ENCODE data around the gene NBPF3.

The NBPF3 gene

GRCh38 chr1:21522525-21523038, 82.6 kb downstream of the NBPF3 start:
- Histone ChIP-seq H3K9ac (ENCODE audit: low read length) (no peak overlapping the region), H3K4me3 (ENCODE audit: low read depth, low read length) (no peak overlapping the region), H3K27me3 (ENCODE audit: control insufficient read depth, insufficient read depth, low read length) (no peaks in the 10 kb centered on the region), H3K27ac (ENCODE audit: low read depth, low read length) (no peak overlapping the region), H3K36me3 (ENCODE audit: control insufficient read depth, insufficient read depth, low read length) (no peaks in the 10 kb centered on the region), H3K4me1 (ENCODE audit: control insufficient read depth, insufficient read depth, low read length) (peaks cover 43% of the 10 kb centered on the region), H3K9me3 (ENCODE audit: control insufficient read depth, insufficient read depth, low read depth, low read length) (no peaks in the 10 kb centered on the region)

GRCh38 chr1:21523297-21523813, 83.4 kb downstream of the NBPF3 start:
- no peaks in the 10 kb centered on the region for H3K36me3 ChIP-seq (ENCODE audit: control insufficient read depth, insufficient read depth, low read length)
- H3K27ac ChIP-seq (ENCODE audit: low read depth, low read length): no peak overlapping the region
- H3K4me1 ChIP-seq (ENCODE audit: control insufficient read depth, insufficient read depth, low read length): peaks cover 36% of the 10 kb centered on the region
- no peaks in the 10 kb centered on the region for H3K9me3 ChIP-seq (ENCODE audit: control insufficient read depth, insufficient read depth, low read depth, low read length)
- H3K27me3 ChIP-seq (ENCODE audit: control insufficient read depth, insufficient read depth, low read length): no peaks in the 10 kb centered on the region
- H3K9ac ChIP-seq (ENCODE audit: low read length): no peak overlapping the region
- no peak overlapping the region for H3K4me3 ChIP-seq (ENCODE audit: low read depth, low read length)

DNA sequence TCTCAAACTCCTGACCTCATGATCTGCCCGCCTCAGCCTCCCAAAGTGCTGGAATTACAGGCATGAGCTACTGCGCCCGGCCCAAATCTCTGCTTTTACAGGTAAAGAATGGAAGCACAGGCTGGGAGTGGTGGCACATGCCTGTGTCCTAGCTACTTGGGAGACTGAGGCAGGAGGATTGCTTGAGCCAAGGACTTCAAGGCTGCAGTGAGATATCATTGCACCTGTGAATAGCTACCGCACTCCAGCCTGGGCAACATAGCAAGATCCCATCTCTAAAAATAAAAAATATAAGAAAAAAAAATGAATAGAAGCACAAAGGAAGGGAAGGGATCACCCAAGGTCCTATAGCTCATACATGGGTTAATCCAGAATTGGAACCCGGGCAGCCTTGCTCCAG, 84.3 kb downstream of the NBPF3 start:
- Histone ChIP-seq H3K27me3 (ENCODE audit: control insufficient read depth, insufficient read depth, low read length) (no peaks in the 10 kb centered on the region), H3K9me3 (ENCODE audit: control insufficient read depth, insufficient read depth, low read depth, low read length) (no peaks in the 10 kb centered on the region), H3K4me3 (ENCODE audit: low read depth, low read length) (no peak overlapping the region), H3K4me1 (ENCODE audit: control insufficient read depth, insufficient read depth, low read length) (peaks cover 28% of the 10 kb centered on the region), H3K9ac (ENCODE audit: low read length) (no peak overlapping the region), H3K27ac (ENCODE audit: low read depth, low read length) (no peak overlapping the region), H3K36me3 (ENCODE audit: control insufficient read depth, insufficient read depth, low read length) (no peaks in the 10 kb centered on the region)

DNA sequence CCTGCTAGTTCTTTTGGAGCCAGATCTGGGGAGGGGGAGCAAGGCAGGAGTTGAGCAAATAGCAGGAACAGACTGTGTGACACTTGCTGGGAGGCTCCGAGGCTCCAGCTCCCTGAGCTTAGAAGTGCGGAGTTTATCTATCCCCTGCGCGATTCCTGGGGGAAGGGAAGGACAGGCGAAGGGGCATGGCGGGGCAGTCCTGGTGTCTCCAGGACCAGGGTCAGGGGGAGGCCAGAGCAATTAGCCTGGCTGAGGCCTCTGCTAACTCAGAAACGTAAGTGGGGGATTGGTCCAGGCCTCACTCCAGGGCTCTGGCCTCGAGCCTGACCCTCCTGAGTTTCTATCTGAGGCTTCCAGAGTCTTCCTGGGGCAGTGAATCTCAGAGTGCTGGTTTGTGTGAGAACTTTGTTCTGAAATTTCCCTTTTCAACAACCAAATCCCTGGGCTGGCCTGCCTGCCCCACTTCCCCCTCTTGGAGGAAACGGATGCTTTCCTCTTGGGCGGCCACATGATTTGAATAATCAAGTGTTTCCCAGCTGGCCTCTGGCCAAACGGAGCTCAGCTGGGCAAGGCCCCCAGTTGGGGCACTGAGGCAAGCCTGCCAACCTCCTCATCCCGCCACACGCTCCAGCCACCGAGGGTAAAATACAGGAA, 84.9 kb downstream of the NBPF3 start:
- Histone ChIP-seq H3K36me3 (ENCODE audit: control insufficient read depth, insufficient read depth, low read length) (no peaks in the 10 kb centered on the region), H3K4me3 (ENCODE audit: low read depth, low read length) (no peak overlapping the region), H3K9me3 (ENCODE audit: control insufficient read depth, insufficient read depth, low read depth, low read length) (no peaks in the 10 kb centered on the region), H3K9ac (ENCODE audit: low read length) (no peak overlapping the region), H3K27ac (ENCODE audit: low read depth, low read length) (no peak overlapping the region), H3K27me3 (ENCODE audit: control insufficient read depth, insufficient read depth, low read length) (no peaks in the 10 kb centered on the region), H3K4me1 (ENCODE audit: control insufficient read depth, insufficient read depth, low read length) (peaks cover 22% of the 10 kb centered on the region)

- H3K9me3 ChIP-seq (ENCODE audit: control insufficient read depth, insufficient read depth, low read depth, low read length): no peaks in the 10 kb centered on the region
- no peaks in the 10 kb centered on the region for H3K36me3 ChIP-seq (ENCODE audit: control insufficient read depth, insufficient read depth, low read length)
- H3K4me3 ChIP-seq (ENCODE audit: low read depth, low read length): no peak overlapping the region
- no peak overlapping the region for H3K27ac ChIP-seq (ENCODE audit: low read depth, low read length)
- H3K4me1 ChIP-seq (ENCODE audit: control insufficient read depth, insufficient read depth, low read length): peaks cover 24% of the 10 kb centered on the region
- H3K9ac ChIP-seq (ENCODE audit: low read length): no peak overlapping the region
- no peaks in the 10 kb centered on the region for H3K27me3 ChIP-seq (ENCODE audit: control insufficient read depth, insufficient read depth, low read length)
These were observed 85.4 kb downstream of the NBPF3 start for GRCh38 chr1:21525340-21525717.

DNA sequence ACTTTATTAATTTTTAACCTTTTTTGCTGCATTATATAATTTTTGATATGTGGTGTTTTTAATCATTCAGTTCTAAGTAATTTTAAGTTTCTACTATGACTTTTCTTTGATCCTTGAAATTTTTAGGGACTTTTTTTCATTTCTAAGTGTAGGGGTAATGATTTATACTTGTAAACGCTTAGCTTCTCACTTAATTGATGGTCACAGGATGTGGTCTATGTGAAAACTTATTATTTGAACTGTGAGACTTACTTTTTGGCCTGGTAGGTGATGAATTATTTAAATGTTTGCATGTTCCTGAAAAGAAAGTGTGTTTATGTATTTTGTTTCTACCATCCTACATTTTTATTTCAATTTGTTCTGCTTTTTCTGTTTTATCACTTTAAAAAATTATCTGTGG, 86.5 kb downstream of the NBPF3 start:
- Histone ChIP-seq H3K4me3 (ENCODE audit: low read depth, low read length) (no peak overlapping the region), H3K36me3 (ENCODE audit: control insufficient read depth, insufficient read depth, low read length) (no peaks in the 10 kb centered on the region), H3K4me1 (ENCODE audit: control insufficient read depth, insufficient read depth, low read length) (peaks cover 21% of the 10 kb centered on the region), H3K9me3 (ENCODE audit: control insufficient read depth, insufficient read depth, low read depth, low read length) (no peaks in the 10 kb centered on the region), H3K27me3 (ENCODE audit: control insufficient read depth, insufficient read depth, low read length) (no peaks in the 10 kb centered on the region), H3K9ac (ENCODE audit: low read length) (no peak overlapping the region), H3K27ac (ENCODE audit: low read depth, low read length) (no peak overlapping the region)

- H3K27ac ChIP-seq (ENCODE audit: low read depth, low read length): no peak overlapping the region
- H3K27me3 ChIP-seq (ENCODE audit: control insufficient read depth, insufficient read depth, low read length): no peaks in the 10 kb centered on the region
- H3K9me3 ChIP-seq (ENCODE audit: control insufficient read depth, insufficient read depth, low read depth, low read length): no peaks in the 10 kb centered on the region
- H3K36me3 ChIP-seq (ENCODE audit: control insufficient read depth, insufficient read depth, low read length): no peaks in the 10 kb centered on the region
- no peak overlapping the region for H3K9ac ChIP-seq (ENCODE audit: low read length)
- H3K4me1 ChIP-seq (ENCODE audit: control insufficient read depth, insufficient read depth, low read length): peaks cover 18% of the 10 kb centered on the region
- no peak overlapping the region for H3K4me3 ChIP-seq (ENCODE audit: low read depth, low read length)
These were observed 90.6 kb downstream of the NBPF3 start for GRCh38 chr1:21530368-21531016.

DNA sequence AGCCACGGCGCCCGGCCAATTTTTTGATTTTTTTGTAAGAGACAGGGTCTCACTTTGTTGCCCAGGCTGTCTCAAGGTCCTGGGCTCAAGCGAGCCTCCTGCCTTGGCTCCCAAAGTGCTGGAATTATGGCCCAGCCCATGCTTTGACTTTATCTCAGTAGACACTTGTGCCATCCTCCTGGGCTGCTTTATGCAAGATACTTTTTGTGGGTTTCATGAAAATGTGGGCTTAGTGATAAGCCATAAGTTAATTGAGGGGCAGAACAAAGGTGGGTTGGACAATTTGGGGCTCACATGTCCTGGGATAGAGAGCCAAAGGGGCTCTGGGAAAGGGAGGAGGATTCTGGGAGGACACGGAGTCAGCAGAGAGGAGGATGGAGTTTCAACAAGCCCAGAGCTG, 91.3 kb downstream of the NBPF3 start:
- no peaks in the 10 kb centered on the region for H3K36me3 ChIP-seq (ENCODE audit: control insufficient read depth, insufficient read depth, low read length)
- H3K27me3 ChIP-seq (ENCODE audit: control insufficient read depth, insufficient read depth, low read length): no peaks in the 10 kb centered on the region
- no peak overlapping the region for H3K4me3 ChIP-seq (ENCODE audit: low read depth, low read length)
- H3K9ac ChIP-seq (ENCODE audit: low read length): no peak overlapping the region
- no peaks in the 10 kb centered on the region for H3K9me3 ChIP-seq (ENCODE audit: control insufficient read depth, insufficient read depth, low read depth, low read length)
- no peak overlapping the region for H3K27ac ChIP-seq (ENCODE audit: low read depth, low read length)
- H3K4me1 ChIP-seq (ENCODE audit: control insufficient read depth, insufficient read depth, low read length): peaks cover 18% of the 10 kb centered on the region

DNA sequence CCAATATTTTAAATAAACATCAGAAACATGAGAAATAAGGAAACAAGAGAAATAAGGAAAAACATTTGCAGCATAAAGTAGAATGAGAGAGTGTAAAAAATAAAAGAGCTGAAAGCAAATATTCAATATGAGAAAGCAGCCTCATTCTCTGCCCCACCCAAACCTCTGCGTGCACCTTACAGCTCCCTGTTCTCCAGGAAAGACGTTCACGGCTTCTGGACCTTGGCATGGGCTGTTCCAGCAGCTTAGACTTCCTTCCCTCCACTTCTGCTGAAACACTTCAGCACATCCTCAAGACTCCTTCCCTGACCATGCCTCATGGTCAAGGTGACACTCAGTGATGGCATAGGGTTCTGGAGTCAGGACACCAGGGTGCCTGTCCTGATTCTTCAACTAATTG, 92.6 kb downstream of the NBPF3 start:
- Histone ChIP-seq H3K4me3 (ENCODE audit: low read depth, low read length) (no peak overlapping the region), H3K4me1 (ENCODE audit: control insufficient read depth, insufficient read depth, low read length) (peaks cover 26% of the 10 kb centered on the region), H3K9me3 (ENCODE audit: control insufficient read depth, insufficient read depth, low read depth, low read length) (no peaks in the 10 kb centered on the region), H3K27me3 (ENCODE audit: control insufficient read depth, insufficient read depth, low read length) (no peaks in the 10 kb centered on the region), H3K27ac (ENCODE audit: low read depth, low read length) (no peak overlapping the region), H3K36me3 (ENCODE audit: control insufficient read depth, insufficient read depth, low read length) (no peaks in the 10 kb centered on the region), H3K9ac (ENCODE audit: low read length) (no peak overlapping the region)

GRCh38 chr1:21532992-21533534, 93.1 kb downstream of the NBPF3 start:
- no peak overlapping the region for H3K9ac ChIP-seq (ENCODE audit: low read length)
- no peak overlapping the region for H3K27ac ChIP-seq (ENCODE audit: low read depth, low read length)
- H3K36me3 ChIP-seq (ENCODE audit: control insufficient read depth, insufficient read depth, low read length): no peaks in the 10 kb centered on the region
- peaks cover 30% of the 10 kb centered on the region for H3K4me1 ChIP-seq (ENCODE audit: control insufficient read depth, insufficient read depth, low read length)
- H3K9me3 ChIP-seq (ENCODE audit: control insufficient read depth, insufficient read depth, low read depth, low read length): no peaks in the 10 kb centered on the region
- no peaks in the 10 kb centered on the region for H3K27me3 ChIP-seq (ENCODE audit: control insufficient read depth, insufficient read depth, low read length)
- no peak overlapping the region for H3K4me3 ChIP-seq (ENCODE audit: low read depth, low read length)

DNA sequence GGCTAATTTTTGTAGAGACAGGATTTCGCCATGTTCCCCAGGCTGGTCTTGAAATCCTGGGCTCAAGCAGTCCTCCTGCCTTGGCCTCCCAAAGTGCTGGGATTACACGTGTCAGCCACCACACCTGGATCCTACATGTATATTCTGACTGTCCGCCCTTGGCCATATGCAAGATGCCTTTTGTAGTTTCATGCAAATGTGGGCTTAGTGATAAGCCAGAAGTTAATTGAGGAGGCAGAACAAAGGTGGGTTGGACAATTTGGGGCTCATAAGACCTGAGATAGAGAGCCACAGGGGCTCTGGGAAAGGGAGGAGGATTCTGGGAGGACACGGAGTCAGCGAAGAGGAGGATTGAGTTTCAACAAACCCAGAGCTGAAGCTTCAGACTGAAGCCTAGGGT, 94.2 kb downstream of the NBPF3 start:
- Histone ChIP-seq H3K4me3 (ENCODE audit: low read depth, low read length) (no peak overlapping the region), H3K27ac (ENCODE audit: low read depth, low read length) (no peak overlapping the region), H3K9me3 (ENCODE audit: control insufficient read depth, insufficient read depth, low read depth, low read length) (no peaks in the 10 kb centered on the region), H3K4me1 (ENCODE audit: control insufficient read depth, insufficient read depth, low read length) (peaks cover 39% of the 10 kb centered on the region), H3K27me3 (ENCODE audit: control insufficient read depth, insufficient read depth, low read length) (no peaks in the 10 kb centered on the region), H3K36me3 (ENCODE audit: control insufficient read depth, insufficient read depth, low read length) (no peaks in the 10 kb centered on the region), H3K9ac (ENCODE audit: low read length) (no peak overlapping the region)

All from HUES6 (cell line).